Neural cell (in vitro differentiated cells): ENCODE results near the gene RAB11FIP4.

ENCODE experiments used
- EP300 ChIP-seq: fragments of 450-650 bp; conservative IDR thresholded peaks from 2 replicates; pipeline ENCODE4 v1.6.1; 2014; ENCODE audit warnings: antibody characterized with exemption, mild to moderate bottlenecking, moderate library complexity; ENCODE audit not compliant: poor library complexity, severe bottlenecking
- EZH2 ChIP-seq: fragments of 200-600, 300-800 bp; shearing (Covaris generic), sonication (generic); IDR thresholded peaks from 2 replicates; pipeline ENCODE4 v1.6.1; 2014; ENCODE audit warnings: antibody characterized with exemption, low read length, borderline replicate concordance, mild to moderate bottlenecking; ENCODE audit not compliant: insufficient read depth, poor library complexity, severe bottlenecking
- MXI1 ChIP-seq: fragments of 450-650 bp; conservative IDR thresholded peaks from 2 replicates; pipeline ENCODE4 v1.6.1; 2014; ENCODE audit warnings: antibody characterized with exemption, mild to moderate bottlenecking; ENCODE audit not compliant: poor library complexity, severe bottlenecking
- POLR2AphosphoS5 ChIP-seq: IDR thresholded peaks from 2 replicates; pipeline ENCODE4 v1.6.1; 2012
- RAD21 ChIP-seq: fragments of 450-650 bp; conservative IDR thresholded peaks from 2 replicates; pipeline ENCODE4 v1.6.1; 2014; ENCODE audit warnings: antibody characterized with exemption, mild to moderate bottlenecking, moderate library complexity
- SMC3 ChIP-seq: fragments of 450-650 bp; conservative IDR thresholded peaks from 2 replicates; pipeline ENCODE4 v1.6.1; 2014; ENCODE audit warnings: antibody characterized with exemption, mild to moderate bottlenecking, moderate library complexity; ENCODE audit not compliant: poor library complexity
- TF ChIP-seq, protein P1 (sequence below): IDR thresholded peaks from 2 replicates; pipeline ENCODE4 v1.6.1; 2012; ENCODE audit warnings: borderline replicate concordance
- TF ChIP-seq, protein P2 (sequence below): fragments of 450-650 bp; IDR thresholded peaks from 2 replicates; pipeline ENCODE4 v1.5.1; 2014; ENCODE audit warnings: antibody characterized with exemption, mild to moderate bottlenecking, moderate library complexity; ENCODE audit not compliant: poor library complexity, severe bottlenecking

DNA sequence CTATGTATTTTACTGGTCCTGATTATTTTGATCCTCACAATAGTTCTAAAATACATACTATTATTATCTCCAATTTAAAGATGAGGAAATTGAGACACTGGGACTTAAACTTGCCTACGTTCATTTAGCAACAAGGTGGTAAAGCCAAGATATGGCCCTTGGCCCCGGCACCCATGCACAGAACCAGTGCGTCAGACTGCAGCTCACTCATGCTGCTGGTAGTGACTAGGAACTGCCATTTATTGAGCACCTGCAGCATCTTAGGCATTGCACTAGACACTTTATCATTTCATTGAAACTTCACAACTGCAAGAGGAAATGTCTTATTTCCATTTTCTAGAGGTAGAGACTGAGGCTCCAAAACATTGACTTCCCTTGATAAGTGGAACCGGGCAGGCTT is 93.3 kb downstream of the RAB11FIP4 start:
- TF ChIP-seq, protein P1, sequence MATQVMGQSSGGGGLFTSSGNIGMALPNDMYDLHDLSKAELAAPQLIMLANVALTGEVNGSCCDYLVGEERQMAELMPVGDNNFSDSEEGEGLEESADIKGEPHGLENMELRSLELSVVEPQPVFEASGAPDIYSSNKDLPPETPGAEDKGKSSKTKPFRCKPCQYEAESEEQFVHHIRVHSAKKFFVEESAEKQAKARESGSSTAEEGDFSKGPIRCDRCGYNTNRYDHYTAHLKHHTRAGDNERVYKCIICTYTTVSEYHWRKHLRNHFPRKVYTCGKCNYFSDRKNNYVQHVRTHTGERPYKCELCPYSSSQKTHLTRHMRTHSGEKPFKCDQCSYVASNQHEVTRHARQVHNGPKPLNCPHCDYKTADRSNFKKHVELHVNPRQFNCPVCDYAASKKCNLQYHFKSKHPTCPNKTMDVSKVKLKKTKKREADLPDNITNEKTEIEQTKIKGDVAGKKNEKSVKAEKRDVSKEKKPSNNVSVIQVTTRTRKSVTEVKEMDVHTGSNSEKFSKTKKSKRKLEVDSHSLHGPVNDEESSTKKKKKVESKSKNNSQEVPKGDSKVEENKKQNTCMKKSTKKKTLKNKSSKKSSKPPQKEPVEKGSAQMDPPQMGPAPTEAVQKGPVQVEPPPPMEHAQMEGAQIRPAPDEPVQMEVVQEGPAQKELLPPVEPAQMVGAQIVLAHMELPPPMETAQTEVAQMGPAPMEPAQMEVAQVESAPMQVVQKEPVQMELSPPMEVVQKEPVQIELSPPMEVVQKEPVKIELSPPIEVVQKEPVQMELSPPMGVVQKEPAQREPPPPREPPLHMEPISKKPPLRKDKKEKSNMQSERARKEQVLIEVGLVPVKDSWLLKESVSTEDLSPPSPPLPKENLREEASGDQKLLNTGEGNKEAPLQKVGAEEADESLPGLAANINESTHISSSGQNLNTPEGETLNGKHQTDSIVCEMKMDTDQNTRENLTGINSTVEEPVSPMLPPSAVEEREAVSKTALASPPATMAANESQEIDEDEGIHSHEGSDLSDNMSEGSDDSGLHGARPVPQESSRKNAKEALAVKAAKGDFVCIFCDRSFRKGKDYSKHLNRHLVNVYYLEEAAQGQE: no peak
- TF ChIP-seq, protein P2, sequence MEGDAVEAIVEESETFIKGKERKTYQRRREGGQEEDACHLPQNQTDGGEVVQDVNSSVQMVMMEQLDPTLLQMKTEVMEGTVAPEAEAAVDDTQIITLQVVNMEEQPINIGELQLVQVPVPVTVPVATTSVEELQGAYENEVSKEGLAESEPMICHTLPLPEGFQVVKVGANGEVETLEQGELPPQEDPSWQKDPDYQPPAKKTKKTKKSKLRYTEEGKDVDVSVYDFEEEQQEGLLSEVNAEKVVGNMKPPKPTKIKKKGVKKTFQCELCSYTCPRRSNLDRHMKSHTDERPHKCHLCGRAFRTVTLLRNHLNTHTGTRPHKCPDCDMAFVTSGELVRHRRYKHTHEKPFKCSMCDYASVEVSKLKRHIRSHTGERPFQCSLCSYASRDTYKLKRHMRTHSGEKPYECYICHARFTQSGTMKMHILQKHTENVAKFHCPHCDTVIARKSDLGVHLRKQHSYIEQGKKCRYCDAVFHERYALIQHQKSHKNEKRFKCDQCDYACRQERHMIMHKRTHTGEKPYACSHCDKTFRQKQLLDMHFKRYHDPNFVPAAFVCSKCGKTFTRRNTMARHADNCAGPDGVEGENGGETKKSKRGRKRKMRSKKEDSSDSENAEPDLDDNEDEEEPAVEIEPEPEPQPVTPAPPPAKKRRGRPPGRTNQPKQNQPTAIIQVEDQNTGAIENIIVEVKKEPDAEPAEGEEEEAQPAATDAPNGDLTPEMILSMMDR: no peak
- TF ChIP-seq SMC3 (no peak), POLR2AphosphoS5 (no peak), EP300 (no peak), RAD21 (no peak), MXI1 (no peak), EZH2 (no peak)
